Gastrocnemius medialis (tissue), 4 donors: ENCODE measurements around the gene HIPK2. TPM values are rescaled to one million over a fixed set of nuclear protein-coding genes. Genes with fewer than 3 reads are reported as not detected.
A peak's percentile ranks its signal among the peaks of the same experiment; 100 is the strongest.

Experiments
- ATAC-seq, 2 donors: fragments of 150-250 bp; one replicate each; pipeline ENCODE4 v1.9.1; 2016
- DNase-seq, 2 donors: peaks; one replicate each; pipeline ENCODE4 v3.0.0-alpha.2; 2019
- H3K27ac ChIP-seq, 4 donors: fragments of 200-600 bp; sonication (generic); 1 replicate in 1 of 4; 2 replicates in 3 of 4; pipeline ENCODE4 v1.5.1; 2016 to 2018; ENCODE audit warnings: mild to moderate bottlenecking in 2 of 4, moderate library complexity in 1 of 4
- H3K27me3 ChIP-seq, 3 donors: fragments of 200-600 bp; sonication (generic) in 2 of 3; 1 replicate in 1 of 3; 2 replicates in 2 of 3; pipeline versions ENCODE4 v1.5.1 to v1.6.0; 2016 to 2019; ENCODE audit warnings: mild to moderate bottlenecking in 1 of 3, moderate library complexity in 1 of 3
- H3K36me3 ChIP-seq, 2 donors: fragments of 200-600 bp; sonication (generic) in 1 of 2; one replicate each; pipeline ENCODE4 v1.5.1; 2017 to 2018
- H3K4me1 ChIP-seq, 2 donors: fragments of 200-600 bp; sonication (generic) in 1 of 2; one replicate each; pipeline ENCODE4 v1.5.1; 2016 to 2017; ENCODE audit warnings: mild to moderate bottlenecking in 2 of 2
- H3K4me3 ChIP-seq, 4 donors: fragments of 200-600 bp; sonication (generic) in 3 of 4; 1 replicate in 1 of 4; 2 replicates in 3 of 4; pipeline ENCODE4 v1.5.1; 2016 to 2019; ENCODE audit warnings: mild to moderate bottlenecking in 2 of 4
- H3K9me3 ChIP-seq, 3 donors: fragments of 200-600 bp; sonication (generic) in 2 of 3; 1 replicate in 1 of 3; 2 replicates in 2 of 3; pipeline ENCODE4 v1.5.1; 2016 to 2019
- POLR2A ChIP-seq, 2 donors: fragments of 450-650 bp; IDR thresholded peaks; one replicate each; pipeline ENCODE4 v1.6.1; 2017; ENCODE audit warnings: antibody characterized with exemption in 2 of 2, mild to moderate bottlenecking in 2 of 2, moderate library complexity in 2 of 2
- in situ Hi-C, 4 donors: fragments of 200-750 bp; cut with MboI; loops; one replicate each; pipeline versions ENCODE4 v1.15.0 to v1.8.0; 2017; ENCODE audit warnings: low sequenced_read_pairs in 4 of 4
- intact Hi-C: fragments of 100-400 bp; cut with DNase I; formaldehyde crosslinking; loops from one replicate; pipeline ENCODE4 v1.15.1; 2023; ENCODE audit warnings: low total_unique reads
- total RNA-seq, 4 donors: library from RNA; depleted of rRNA; stranded (reverse); fragments of >200 nt; gene quantifications; one replicate each; pipeline versions ENCODE4 v1.1.0 to v1.2.3, GENCODE V29; 2016
- TF ChIP-seq, protein P1 (sequence below), 5 experiments: fragments of 450-650 bp in 3 of 5; fragments of 200-600 bp in 2 of 5; sonication (generic) in 2 of 5; IDR thresholded peaks in 4 of 5; conservative IDR thresholded peaks in 1 of 5; 1 replicate in 4 of 5; 2 replicates in 1 of 5; pipeline ENCODE4 v1.5.1; 2016 to 2019; ENCODE audit warnings: antibody characterized with exemption in 5 of 5, mild to moderate bottlenecking in 3 of 5, moderate library complexity in 3 of 5

The HIPK2 gene
- total RNA-seq = 10 to 100 TPM; 30.5 to 77.4 (median 58.9) TPM

GRCh38 chr7:139777948-139778841 is at the start of gene HIPK2:
Gene HIPK2, minus strand, starts transcription at chr7:139777998. Its CDS starts 375 bp downstream, at chr7:139777623.
- intact Hi-C loops = loop anchor here (1.0 to 5.0 kb wide), 5 partner anchors 77 to 399 kb away; partner anchors contain the start of gene KDM7A
- peak in 1 of 2 donors; percentile 55 for TF ChIP-seq POLR2A (IDR thresholded peaks at IDR 0.05)
- TF ChIP-seq, protein P1, sequence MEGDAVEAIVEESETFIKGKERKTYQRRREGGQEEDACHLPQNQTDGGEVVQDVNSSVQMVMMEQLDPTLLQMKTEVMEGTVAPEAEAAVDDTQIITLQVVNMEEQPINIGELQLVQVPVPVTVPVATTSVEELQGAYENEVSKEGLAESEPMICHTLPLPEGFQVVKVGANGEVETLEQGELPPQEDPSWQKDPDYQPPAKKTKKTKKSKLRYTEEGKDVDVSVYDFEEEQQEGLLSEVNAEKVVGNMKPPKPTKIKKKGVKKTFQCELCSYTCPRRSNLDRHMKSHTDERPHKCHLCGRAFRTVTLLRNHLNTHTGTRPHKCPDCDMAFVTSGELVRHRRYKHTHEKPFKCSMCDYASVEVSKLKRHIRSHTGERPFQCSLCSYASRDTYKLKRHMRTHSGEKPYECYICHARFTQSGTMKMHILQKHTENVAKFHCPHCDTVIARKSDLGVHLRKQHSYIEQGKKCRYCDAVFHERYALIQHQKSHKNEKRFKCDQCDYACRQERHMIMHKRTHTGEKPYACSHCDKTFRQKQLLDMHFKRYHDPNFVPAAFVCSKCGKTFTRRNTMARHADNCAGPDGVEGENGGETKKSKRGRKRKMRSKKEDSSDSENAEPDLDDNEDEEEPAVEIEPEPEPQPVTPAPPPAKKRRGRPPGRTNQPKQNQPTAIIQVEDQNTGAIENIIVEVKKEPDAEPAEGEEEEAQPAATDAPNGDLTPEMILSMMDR (IDR thresholded peaks at IDR 0.05 in 4 of 5, conservative IDR thresholded peaks at IDR 0.05 in 1 of 5) = no peak
- peak within 1 kb of the TSS; percentile 91 to 99 (median 96) for H3K27ac ChIP-seq
- peak; percentile 54 to 71 for DNase-seq
- no peaks in the 10 kb centered on the region for H3K9me3 ChIP-seq
- in situ Hi-C loops = loop anchor here in 3 of 4 donors (10.0 kb wide), 2 partner anchors 133 to 227 kb away; no protein-coding TSS in a partner anchor
- H3K4me3 ChIP-seq = peak within 1 kb of the TSS; percentile 81 to 91 (median 86)
- peak; percentile 57 to 69 for ATAC-seq
- peaks cover 30 to 32% of the 10 kb centered on the region in 2 donors for H3K4me1 ChIP-seq
- no peaks in the 10 kb centered on the region for H3K27me3 ChIP-seq
- no peaks in the 10 kb centered on the region for H3K36me3 ChIP-seq

- Histone ChIP-seq H3K9me3 (no peaks in the 10 kb centered on the region), H3K4me1 (no peaks in the 10 kb centered on the region), H3K27me3 (no peaks in the 10 kb centered on the region), H3K36me3 (no peaks in the 10 kb centered on the region), H3K27ac (no peak overlapping the region), H3K4me3 (no peak overlapping the region)
- ATAC-seq = no peak
- no peak for TF ChIP-seq POLR2A (IDR thresholded peaks at IDR 0.05)
- TF ChIP-seq, protein P1 (IDR thresholded peaks at IDR 0.05 in 4 of 5, conservative IDR thresholded peaks at IDR 0.05 in 1 of 5) = peak; percentile 12 to 36 (median 20)
- in situ Hi-C loops = loop anchor here in 3 of 4 donors (10.0 kb wide), 1 partner anchor 182 kb away; no protein-coding TSS in a partner anchor
- no peak for DNase-seq
- intact Hi-C loops = no loop called here
Observed at GRCh38 chr7:139827042-139827441, 49.2 kb upstream of the HIPK2 start.

- in situ Hi-C loops (loop anchor here in 3 of 4 donors (10.0 kb wide), 1 partner anchor 181 kb away; no protein-coding TSS in a partner anchor), intact Hi-C loops (no loop called here)
- Histone ChIP-seq H3K9me3 (no peaks in the 10 kb centered on the region), H3K36me3 (no peaks in the 10 kb centered on the region), H3K27me3 (no peaks in the 10 kb centered on the region), H3K27ac (no peak overlapping the region), H3K4me3 (no peak overlapping the region), H3K4me1 (no peaks in the 10 kb centered on the region)
- ATAC-seq (no peak), DNase-seq (no peak)
- no peak for TF ChIP-seq POLR2A (IDR thresholded peaks at IDR 0.05)
- TF ChIP-seq, protein P1 (IDR thresholded peaks at IDR 0.05 in 4 of 5, conservative IDR thresholded peaks at IDR 0.05 in 1 of 5) = no peak
Observed at GRCh38 chr7:139825666-139826290, 48.0 kb upstream of the HIPK2 start.

GRCh38 chr7:139823959-139824521 is 46.2 kb upstream of the HIPK2 start:
- no peak for ATAC-seq
- Histone ChIP-seq H3K27me3 (no peaks in the 10 kb centered on the region), H3K9me3 (no peaks in the 10 kb centered on the region), H3K4me3 (no peak overlapping the region), H3K27ac (no peak overlapping the region), H3K4me1 (no peaks in the 10 kb centered on the region), H3K36me3 (no peaks in the 10 kb centered on the region)
- DNase-seq = no peak
- intact Hi-C loops = no loop called here
- in situ Hi-C loops = loop anchor here (10.0 to 25.0 kb wide), 2 partner anchors 179 to 337 kb away; partner anchors contain the start of gene KLRG2 (in 1 of the 4)
- no peak for TF ChIP-seq POLR2A (IDR thresholded peaks at IDR 0.05)
- TF ChIP-seq, protein P1 (IDR thresholded peaks at IDR 0.05 in 4 of 5, conservative IDR thresholded peaks at IDR 0.05 in 1 of 5) = no peak
